Effector memory CD8-positive, alpha-beta T cell (primary cell): Measurements from ENCODE around the gene FBXO48.
"Not testable (repeated sequence)": the region's sequence is repeated elsewhere in the genome, so short reads cannot be mapped to it uniquely, and the experiment has no call there.

Experiments
- ATAC-seq: fragments of 150-1000 bp; cut with Tn5 transposase; replicated peaks from 2 replicates; pipeline ENCODE4 v1.10.0; 2021; ENCODE audit warnings: mild to moderate bottlenecking, moderate library complexity
- DNase-seq, 3 experiments: peaks; one replicate each; pipeline ENCODE4 v3.0.0; 2021
- H3K27ac Mint-ChIP-seq, 2 donors: one replicate each; pipeline ENCODE4 v1.8.0; 2022; ENCODE audit warnings: mild to moderate bottlenecking in 2 of 2, mixed read lengths in 2 of 2, moderate library complexity in 2 of 2
- H3K27me3 Mint-ChIP-seq, 2 donors: one replicate each; pipeline ENCODE4 v1.8.0; 2022; ENCODE audit warnings: mixed read lengths in 2 of 2
- H3K36me3 Mint-ChIP-seq: one replicate; pipeline ENCODE4 v1.8.0; 2022; ENCODE audit warnings: mild to moderate bottlenecking, moderate library complexity, mixed read lengths; ENCODE audit not compliant: insufficient read depth
- H3K4me1 Mint-ChIP-seq, 2 donors: one replicate each; pipeline ENCODE4 v1.8.0; 2022; ENCODE audit warnings: low read depth in 2 of 2, mixed read lengths in 2 of 2
- H3K4me3 Mint-ChIP-seq, 2 donors: one replicate each; pipeline ENCODE4 v1.8.0; 2022; ENCODE audit warnings: mild to moderate bottlenecking in 2 of 2, mixed read lengths in 2 of 2, moderate library complexity in 2 of 2
- H3K9me3 Mint-ChIP-seq, 2 donors: one replicate each; pipeline ENCODE4 v1.8.0; 2022; ENCODE audit warnings: mixed read lengths in 2 of 2
- total RNA-seq, 9 experiments: gene quantifications; one replicate each; lab custom pipeline; 2026; lab: John Stamatoyannopoulos, UW

Gene FBXO48
- total RNA-seq = 3.2 to 11.6 (median 5.4) reads per million in 9 experiments

GRCh38 chr2:68467077-68467960 lies at the start of gene FBXO48, which contains the start of gene APLF:
FBXO48 (minus strand) TSS chr2:68467294; CDS start chr2:68465145, 2,149 bp downstream.
APLF (plus strand) TSS chr2:68467585; CDS start chr2:68467732, 147 bp downstream.
- peak; percentile 85 for ATAC-seq
- peaks cover 13% of the 10 kb centered on the region for H3K36me3 Mint-ChIP-seq

GRCh38 chr2:68516051-68516955 lies 49.2 kb upstream of the FBXO48 start:
- H3K4me1 Mint-ChIP-seq = no peaks in the 10 kb centered on the region
- H3K27me3 Mint-ChIP-seq = no peaks in the 10 kb centered on the region
- H3K9me3 Mint-ChIP-seq = peaks cover 0 to 3% of the 10 kb centered on the region in 2 donors
- ATAC-seq (peak; percentile 49), DNase-seq (no peak)
- no peak overlapping the region for H3K4me3 Mint-ChIP-seq
- no peak overlapping the region for H3K27ac Mint-ChIP-seq
- no peaks in the 10 kb centered on the region for H3K36me3 Mint-ChIP-seq

More at GRCh38 chr2:68467077-68467960, at the start of gene FBXO48, which contains the start of gene APLF:
- peak within 1 kb of the TSS; percentile 98 for H3K27ac Mint-ChIP-seq
- H3K9me3 Mint-ChIP-seq = no peaks in the 10 kb centered on the region
- DNase-seq = peak; percentile 98 to 99 (median 99)
- H3K4me1 Mint-ChIP-seq = peaks cover 24 to 29% of the 10 kb centered on the region in 2 donors
- no peaks in the 10 kb centered on the region for H3K27me3 Mint-ChIP-seq
- peak within 1 kb of the TSS; percentile 94 to 99 for H3K4me3 Mint-ChIP-seq

- H3K4me3 Mint-ChIP-seq = no peak overlapping the region
- ATAC-seq = no peak
- H3K4me1 Mint-ChIP-seq = no peaks in the 10 kb centered on the region
- DNase-seq = no peak
- no peak overlapping the region for H3K27ac Mint-ChIP-seq
- peaks cover 0 to 3% of the 10 kb centered on the region in 2 donors for H3K9me3 Mint-ChIP-seq
- no peaks in the 10 kb centered on the region for H3K36me3 Mint-ChIP-seq
- H3K27me3 Mint-ChIP-seq = no peaks in the 10 kb centered on the region
Observed at GRCh38 chr2:68514316-68514929, 47.3 kb upstream of the FBXO48 start.

- H3K9me3 Mint-ChIP-seq = peaks cover 0 to 3% of the 10 kb centered on the region in 2 donors
- DNase-seq (no peak), ATAC-seq (no peak)
- H3K36me3 Mint-ChIP-seq = no peaks in the 10 kb centered on the region
- H3K27me3 Mint-ChIP-seq = no peaks in the 10 kb centered on the region
- H3K27ac Mint-ChIP-seq = no peak overlapping the region
- no peak overlapping the region for H3K4me3 Mint-ChIP-seq
- H3K4me1 Mint-ChIP-seq = no peaks in the 10 kb centered on the region
Observed at GRCh38 chr2:68512966-68513365, 45.9 kb upstream of the FBXO48 start.

GRCh38 chr2:68512326-68512725 lies 45.2 kb upstream of the FBXO48 start:
- Mint-ChIP-seq H3K4me1 (no peaks in the 10 kb centered on the region), H3K27ac (no peak overlapping the region), H3K4me3 (no peak overlapping the region), H3K9me3 (peaks cover 0 to 3% of the 10 kb centered on the region in 2 donors), H3K27me3 (no peaks in the 10 kb centered on the region), H3K36me3 (no peaks in the 10 kb centered on the region)
- ATAC-seq = no peak
- no peak for DNase-seq

- peak overlapping the region; percentile 13 to 26 for H3K4me3 Mint-ChIP-seq
- H3K27ac Mint-ChIP-seq = peak overlapping the region; percentile 58 to 59
- H3K9me3 Mint-ChIP-seq = no peaks in the 10 kb centered on the region
- DNase-seq (no peak), ATAC-seq (peak; percentile 47)
- peaks cover 9 to 10% of the 10 kb centered on the region in 2 donors for H3K4me1 Mint-ChIP-seq
- no peaks in the 10 kb centered on the region for H3K27me3 Mint-ChIP-seq
- no peaks in the 10 kb centered on the region for H3K36me3 Mint-ChIP-seq
Observed at GRCh38 chr2:68506170-68506569, 39.1 kb upstream of the FBXO48 start.

- DNase-seq (no peak), ATAC-seq (no peak)
- peaks cover 9 to 10% of the 10 kb centered on the region in 2 donors for H3K4me1 Mint-ChIP-seq
- H3K27ac Mint-ChIP-seq = peak overlapping the region; percentile 58 to 59
- no peaks in the 10 kb centered on the region for H3K36me3 Mint-ChIP-seq
- peak overlapping the region; percentile 13 to 26 for H3K4me3 Mint-ChIP-seq
- no peaks in the 10 kb centered on the region for H3K27me3 Mint-ChIP-seq
- H3K9me3 Mint-ChIP-seq = no peaks in the 10 kb centered on the region
Observed at GRCh38 chr2:68505603-68506159, 38.6 kb upstream of the FBXO48 start.

GRCh38 chr2:68501768-68502167 lies 34.7 kb upstream of the FBXO48 start:
- ATAC-seq (no peak), DNase-seq (no peak)
- Mint-ChIP-seq H3K4me3 (no peak overlapping the region), H3K36me3 (no peaks in the 10 kb centered on the region), H3K27me3 (no peaks in the 10 kb centered on the region), H3K4me1 (peaks cover 9 to 10% of the 10 kb centered on the region in 2 donors), H3K27ac (no peak overlapping the region), H3K9me3 (peaks cover 0 to 2% of the 10 kb centered on the region in 2 donors)

GRCh38 chr2:68500649-68501048 lies 33.6 kb upstream of the FBXO48 start:
- no peaks in the 10 kb centered on the region for H3K27me3 Mint-ChIP-seq
- H3K27ac Mint-ChIP-seq = no peak overlapping the region
- no peak overlapping the region for H3K4me3 Mint-ChIP-seq
- no peak for ATAC-seq
- peaks cover 0 to under 1% of the 10 kb centered on the region in 2 donors for H3K4me1 Mint-ChIP-seq
- peaks cover 0 to 4% of the 10 kb centered on the region in 2 donors for H3K9me3 Mint-ChIP-seq
- no peaks in the 10 kb centered on the region for H3K36me3 Mint-ChIP-seq
- no peak for DNase-seq

GRCh38 chr2:68499133-68499532 lies 32.0 kb upstream of the FBXO48 start:
- H3K4me3 Mint-ChIP-seq = no peak overlapping the region
- H3K27ac Mint-ChIP-seq = no peak overlapping the region
- no peak for ATAC-seq
- H3K27me3 Mint-ChIP-seq = no peaks in the 10 kb centered on the region
- no peak for DNase-seq
- H3K4me1 Mint-ChIP-seq = no peaks in the 10 kb centered on the region
- H3K36me3 Mint-ChIP-seq = no peaks in the 10 kb centered on the region
- H3K9me3 Mint-ChIP-seq = peaks cover 0 to 4% of the 10 kb centered on the region in 2 donors

GRCh38 chr2:68491582-68491981 lies 24.5 kb upstream of the FBXO48 start:
- no peak overlapping the region for H3K4me3 Mint-ChIP-seq
- H3K4me1 Mint-ChIP-seq = peaks cover 0 to 4% of the 10 kb centered on the region in 2 donors
- H3K27ac Mint-ChIP-seq = no peak overlapping the region
- DNase-seq (no peak), ATAC-seq (no peak)
- H3K36me3 Mint-ChIP-seq = no peaks in the 10 kb centered on the region
- no peaks in the 10 kb centered on the region for H3K27me3 Mint-ChIP-seq
- H3K9me3 Mint-ChIP-seq = no peaks in the 10 kb centered on the region

GRCh38 chr2:68489282-68489681 lies 22.2 kb upstream of the FBXO48 start:
- Mint-ChIP-seq H3K4me3 (no peak overlapping the region), H3K27me3 (no peaks in the 10 kb centered on the region), H3K27ac (no peak overlapping the region), H3K36me3 (no peaks in the 10 kb centered on the region), H3K4me1 (peaks cover 0 to 4% of the 10 kb centered on the region in 2 donors), H3K9me3 (no peaks in the 10 kb centered on the region)
- DNase-seq = no peak
- ATAC-seq = no peak

- H3K4me1 Mint-ChIP-seq, H3K4me3 Mint-ChIP-seq, H3K27ac Mint-ChIP-seq, H3K36me3 Mint-ChIP-seq, DNase-seq, H3K27me3 Mint-ChIP-seq, ATAC-seq, H3K9me3 Mint-ChIP-seq: not testable (repeated sequence)
Observed at GRCh38 chr2:68488605-68489004, 21.5 kb upstream of the FBXO48 start.
